T-cell (primary cell): ENCODE measurements around the gene DTX4. TPM values are rescaled to one million over a fixed set of nuclear protein-coding genes. Genes with fewer than 3 reads are reported as not detected.
A peak's percentile ranks its signal among the peaks of the same experiment; 100 is the strongest.

ENCODE experiments used
- ATAC-seq, 4 experiments: fragments of 200-7000 bp in 3 of 4; fragments of 150-1000 bp in 1 of 4; cut with Tn5 transposase; replicated peaks in 1 of 4; 1 replicate in 3 of 4; 2 replicates in 1 of 4; pipeline ENCODE4 v1.10.0; 2021; ENCODE audit warnings: moderate library complexity in 3 of 4, mild to moderate bottlenecking in 2 of 4, moderate number of reproducible peaks in 1 of 4
- CTCF ChIA-PET, 2 donors: fragments of 300-600 bp; sonication (Branson Sonifier 250); formaldehyde crosslinking; loops; one replicate each; lab custom pipeline; 2022; ENCODE audit warnings: antibody characterized with exemption in 2 of 2; lab: Charles Lee
- POLR2A ChIA-PET, 2 donors: fragments of 300-600 bp; sonication (Branson Sonifier 250); formaldehyde crosslinking; loops; one replicate each; lab custom pipeline; 2022; ENCODE audit warnings: antibody characterized with exemption in 2 of 2; lab: Charles Lee
- DNase-seq, 35 experiments: peaks; one replicate each; pipeline versions ENCODE4 v3.0.0 to v3.0.0-alpha.2; 2013 to 2023
- H3K27ac ChIP-seq: one replicate; pipeline ENCODE4 v1.5.1; 2013; ENCODE audit warnings: low read length
- H3K27me3 ChIP-seq, 2 experiments: replicated peaks in 1 of 2; 1 replicate in 1 of 2; 2 replicates in 1 of 2; pipeline versions ENCODE4 v1.6.1 to v1.7.0; 2013; ENCODE audit warnings: low read length in 1 of 2, mixed read lengths in 1 of 2; ENCODE audit not compliant: control insufficient read depth in 2 of 2, insufficient read depth in 2 of 2; ENCODE audit errors: extremely low read depth in 1 of 2
- H3K36me3 ChIP-seq, 2 donors: 1 replicate in 1 of 2; 2 replicates in 1 of 2; pipeline versions ENCODE4 v1.6.1 to v1.7.0; 2013; ENCODE audit warnings: low read length in 1 of 2; ENCODE audit not compliant: control insufficient read depth in 2 of 2, insufficient read depth in 1 of 2; ENCODE audit errors: extremely low read depth in 1 of 2
- H3K4me1 ChIP-seq, 2 experiments: 1 replicate in 1 of 2; 2 replicates in 1 of 2; pipeline versions ENCODE4 v1.6.1 to v1.7.0; 2013; ENCODE audit warnings: low read length in 2 of 2, mixed read lengths in 1 of 2; ENCODE audit not compliant: insufficient read depth in 2 of 2, control insufficient read depth in 1 of 2; ENCODE audit errors: extremely low read depth in 1 of 2
- H3K4me3 ChIP-seq, 2 donors: 1 replicate in 1 of 2; 2 replicates in 1 of 2; pipeline versions ENCODE4 v1.5.1 to v1.7.0; 2013; ENCODE audit warnings: mild to moderate bottlenecking in 2 of 2, low read length in 1 of 2, moderate library complexity in 1 of 2; ENCODE audit not compliant: control insufficient read depth in 1 of 2; ENCODE audit errors: extremely low read depth in 1 of 2
- H3K9me3 ChIP-seq: 2 replicates; pipeline ENCODE4 v1.7.0; 2013
- H3K27ac Mint-ChIP-seq, 2 donors: one replicate each; pipeline ENCODE4 v1.8.0; 2020 to 2021; ENCODE audit warnings: mild to moderate bottlenecking in 2 of 2, mixed read lengths in 2 of 2
- H3K27me3 Mint-ChIP-seq, 2 donors: one replicate each; pipeline ENCODE4 v1.8.0; 2021 to 2022; ENCODE audit warnings: mixed read lengths in 2 of 2
- H3K36me3 Mint-ChIP-seq: one replicate; pipeline ENCODE4 v1.8.0; 2021; ENCODE audit warnings: mixed read lengths
- H3K4me1 Mint-ChIP-seq, 3 donors: one replicate each; pipeline ENCODE4 v1.8.0; 2020 to 2022; ENCODE audit warnings: mixed read lengths in 3 of 3, mild to moderate bottlenecking in 1 of 3
- H3K4me3 Mint-ChIP-seq, 3 donors: one replicate each; pipeline ENCODE4 v1.8.0; 2020 to 2022; ENCODE audit warnings: mild to moderate bottlenecking in 3 of 3, mixed read lengths in 3 of 3, moderate library complexity in 3 of 3
- H3K9me3 Mint-ChIP-seq, 3 donors: one replicate each; pipeline ENCODE4 v1.8.0; 2020 to 2022; ENCODE audit warnings: mixed read lengths in 3 of 3
- whole genome bisulfite sequencing: methylation state at CpG from one replicate; pipeline ENCODE4 v1.1.5; 2013; ENCODE audit warnings: missing lambda C conversion rate; ENCODE audit not compliant: insufficient coverage; 5-methylcytosine and 5-hydroxymethylcytosine counted together
- total RNA-seq, 35 experiments: library from RNA in 6 of 35; stranded (reverse) in 6 of 35; fragments of 120-200 nt in 1 of 35; gene quantifications; one replicate each; pipeline versions ENCODE4 v1.2.1 to v1.2.4 and lab custom pipeline; 2013 to 2026

The DTX4 gene
- total RNA-seq, 5 donors from 2014 or later (not counting 1 experiment from before 2014, with no cell fraction given) = 0.70 to 3.7 (median 2.1) TPM

DNA sequence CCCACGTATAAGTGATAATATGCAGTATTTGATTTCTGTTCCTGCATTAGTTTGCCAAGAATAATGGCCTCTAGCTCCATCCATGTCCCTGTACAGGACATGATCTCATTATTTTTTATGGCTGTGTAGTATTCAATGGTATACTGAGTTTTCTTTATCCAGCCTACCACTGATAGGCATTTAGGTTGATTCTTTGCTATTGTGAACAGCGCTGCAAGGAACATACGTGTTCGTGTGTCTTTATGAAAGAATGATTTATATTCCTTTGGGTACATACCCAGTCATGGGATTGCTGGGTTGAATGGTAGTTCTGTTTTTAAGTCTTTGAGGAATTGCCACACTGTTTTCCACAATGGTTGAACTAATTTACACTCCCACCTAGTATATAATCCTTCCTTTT lies 30.7 kb upstream of the DTX4 start:
- H3K27ac ChIP-seq = no peak overlapping the region
- no peaks in the 10 kb centered on the region for H3K27me3 ChIP-seq
- no peak for ATAC-seq
- peaks cover 0 to 15% of the 10 kb centered on the region in 2 donors for H3K36me3 ChIP-seq
- Mint-ChIP-seq H3K27me3 (no peaks in the 10 kb centered on the region), H3K4me1 (peaks cover 45 to 54% (median 48%) of the 10 kb centered on the region in 3 donors), H3K27ac (peak overlapping the region; percentile 92 to 95), H3K9me3 (no peaks in the 10 kb centered on the region), H3K36me3 (peaks cover 13% of the 10 kb centered on the region), H3K4me3 (peak overlapping the region; percentile 93 to 97 (median 97))
- H3K9me3 ChIP-seq = no peaks in the 10 kb centered on the region
- no peak overlapping the region for H3K4me3 ChIP-seq
- WGBS = no CpG with 5 or more reads among the region's 4 CpGs
- no peak for DNase-seq
- ChIA-PET CTCF (interaction anchor here (1.4 to 2.6 kb wide), 6 partner anchors 12 to 88 kb away, joined by 3 to 9 read pairs (median 6); partner anchors contain the start of gene DTX4 (in 1 of the 2)), POLR2A (interaction anchor here in 1 of 2 donors (0.6 kb wide), 1 partner anchor 41 kb away, joined by 5 read pairs; no protein-coding TSS in a partner anchor)
- peaks cover 22 to 26% of the 10 kb centered on the region in 2 experiments for H3K4me1 ChIP-seq

DNA sequence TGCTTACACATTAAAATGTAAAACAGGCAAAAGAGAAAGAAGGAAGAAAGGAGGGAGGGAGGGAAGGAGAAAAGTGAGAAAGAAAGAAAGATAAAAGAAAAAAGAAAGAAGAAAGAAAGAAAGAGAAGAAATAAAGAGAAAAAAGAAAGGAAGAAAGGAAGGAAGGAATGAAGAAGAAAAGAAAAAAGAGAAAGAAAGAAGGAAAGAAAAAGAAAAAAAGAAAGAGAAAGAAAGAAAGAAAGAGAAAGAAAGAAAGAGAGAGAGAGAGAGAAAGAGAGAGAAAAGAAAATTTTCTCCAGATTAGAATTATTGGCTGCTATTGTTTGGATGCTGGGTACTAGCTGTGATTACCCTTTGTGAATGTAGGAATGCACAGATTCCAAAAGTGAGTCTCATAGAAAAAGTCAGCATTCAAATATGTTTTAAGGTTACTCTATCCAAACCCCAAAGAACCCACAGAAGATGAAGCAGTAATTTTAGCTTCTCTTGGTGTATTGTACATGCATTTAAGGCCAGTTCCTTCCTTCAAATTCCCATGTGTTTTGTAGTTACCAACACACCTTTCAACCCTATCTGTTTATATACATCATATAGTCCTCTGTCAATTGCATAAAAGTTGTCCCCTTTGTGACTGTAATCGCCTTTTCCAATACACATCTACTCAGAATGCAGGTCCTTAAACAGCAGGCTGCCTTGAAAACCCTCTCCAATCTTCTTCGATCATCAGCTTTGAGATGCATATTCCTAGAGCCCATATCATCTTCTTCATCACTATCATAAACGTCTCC lies 30.1 kb upstream of the DTX4 start:
- Mint-ChIP-seq H3K4me3 (peak overlapping the region; percentile 93 to 97 (median 97)), H3K27ac (peak overlapping the region; percentile 92 to 95), H3K9me3 (no peaks in the 10 kb centered on the region), H3K4me1 (peaks cover 46 to 51% (median 48%) of the 10 kb centered on the region in 3 donors), H3K36me3 (peaks cover 15% of the 10 kb centered on the region), H3K27me3 (no peaks in the 10 kb centered on the region)
- POLR2A ChIA-PET = no interaction called here
- peak overlapping the region; percentile 77 to 87 for H3K4me3 ChIP-seq
- H3K36me3 ChIP-seq = peaks cover 0 to 16% of the 10 kb centered on the region in 2 donors
- no peaks in the 10 kb centered on the region for H3K27me3 ChIP-seq
- WGBS = 0% methylated on average over 1 of the region's 3 CpGs
- H3K4me1 ChIP-seq = peaks cover 21 to 26% of the 10 kb centered on the region in 2 experiments
- peak overlapping the region; percentile 93 for H3K27ac ChIP-seq
- CTCF ChIA-PET = interaction anchor here (0.6 to 2.7 kb wide), 7 partner anchors 12 to 663 kb away, joined by 3 to 29 read pairs (median 6); partner anchors contain the start of gene DTX4 (in 1 of the 2)
- DNase-seq = no peak
- peak; percentile 1 to 3 (median 1) for ATAC-seq
- H3K9me3 ChIP-seq = no peaks in the 10 kb centered on the region

DNA sequence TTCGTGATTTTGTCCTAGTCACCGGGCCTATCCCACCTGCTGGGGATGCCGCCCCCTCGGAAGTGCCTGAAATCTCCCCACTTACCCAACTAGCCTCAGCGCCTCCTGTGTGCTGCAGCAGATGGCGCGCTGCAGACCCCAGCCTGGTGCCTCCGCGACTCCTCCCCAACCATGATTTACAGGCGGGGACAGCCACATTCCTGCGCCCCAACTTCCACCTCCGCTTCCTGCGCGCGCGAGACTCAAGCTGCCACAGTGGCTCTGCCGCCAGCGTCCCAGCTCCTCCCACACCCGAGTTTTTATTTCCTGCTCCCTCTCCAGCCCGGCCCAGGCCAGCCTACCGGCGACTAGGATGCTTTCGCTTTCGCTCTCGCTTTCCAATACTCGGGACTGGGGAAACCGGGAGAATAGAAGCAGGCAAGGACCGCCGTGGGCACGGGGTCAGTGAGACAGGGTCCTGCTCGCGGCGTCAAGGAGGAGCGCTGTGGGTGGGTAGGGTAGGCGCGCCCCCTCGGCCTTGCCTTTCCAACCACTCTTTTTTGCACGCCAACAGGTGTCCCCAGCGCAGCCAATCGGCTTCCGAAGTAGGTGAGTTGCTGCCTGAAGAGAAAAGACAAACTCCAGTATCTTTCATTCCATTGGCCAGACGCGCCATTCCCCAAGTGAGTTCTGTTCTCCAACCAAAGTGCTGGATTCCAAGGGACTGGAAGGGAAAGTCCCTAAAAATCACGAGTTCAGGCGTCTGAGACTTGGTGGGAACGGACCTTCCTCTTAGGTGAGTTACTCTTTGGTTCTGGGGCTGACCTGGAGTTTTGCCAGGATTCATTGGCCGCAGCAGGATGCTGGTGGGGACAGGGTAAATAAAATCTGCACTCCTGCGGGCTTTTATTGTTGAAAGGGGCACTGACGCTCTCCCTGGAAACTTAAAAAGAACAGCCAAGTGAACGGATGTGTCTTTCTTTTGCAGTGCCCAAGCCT lies 29.1 kb upstream of the DTX4 start, which contains the start of gene FAM111A:
Gene FAM111A (plus strand): TSS at position 327 of the 978 bp plus-strand sequence. CDS start 6,017 bp downstream, outside the sequence.
- Mint-ChIP-seq H3K27me3 (no peaks in the 10 kb centered on the region), H3K4me3 (peak within 1 kb of the TSS; percentile 93 to 97 (median 97)), H3K4me1 (peaks cover 50 to 56% (median 51%) of the 10 kb centered on the region in 3 donors), H3K27ac (peak within 1 kb of the TSS; percentile 92 to 95), H3K36me3 (peaks cover 18% of the 10 kb centered on the region), H3K9me3 (no peaks in the 10 kb centered on the region)
- WGBS = under 1% methylated on average over 40 of the region's 50 CpGs
- no peaks in the 10 kb centered on the region for H3K9me3 ChIP-seq
- CTCF ChIA-PET = interaction anchor here (0.6 to 2.7 kb wide), 6 partner anchors 14 to 662 kb away, joined by 3 to 29 read pairs (median 8); partner anchors contain the start of gene DTX4 (in 1 of the 2)
- POLR2A ChIA-PET = interaction anchor here in 1 of 2 donors (0.6 kb wide), 1 partner anchor 1807 kb away, joined by 3 read pairs; the partner anchor contains the start of gene SSRP1
- H3K27ac ChIP-seq = peak within 1 kb of the TSS; percentile 93
- DNase-seq = peak; percentile 69 to 93 (median 85)
- peaks cover 21 to 26% of the 10 kb centered on the region in 2 experiments for H3K4me1 ChIP-seq
- no peaks in the 10 kb centered on the region for H3K27me3 ChIP-seq
- H3K36me3 ChIP-seq = peaks cover 0 to 15% of the 10 kb centered on the region in 2 donors
- peak within 1 kb of the TSS; percentile 77 to 87 for H3K4me3 ChIP-seq
- peak; percentile 83 to 89 (median 87) for ATAC-seq

DNA sequence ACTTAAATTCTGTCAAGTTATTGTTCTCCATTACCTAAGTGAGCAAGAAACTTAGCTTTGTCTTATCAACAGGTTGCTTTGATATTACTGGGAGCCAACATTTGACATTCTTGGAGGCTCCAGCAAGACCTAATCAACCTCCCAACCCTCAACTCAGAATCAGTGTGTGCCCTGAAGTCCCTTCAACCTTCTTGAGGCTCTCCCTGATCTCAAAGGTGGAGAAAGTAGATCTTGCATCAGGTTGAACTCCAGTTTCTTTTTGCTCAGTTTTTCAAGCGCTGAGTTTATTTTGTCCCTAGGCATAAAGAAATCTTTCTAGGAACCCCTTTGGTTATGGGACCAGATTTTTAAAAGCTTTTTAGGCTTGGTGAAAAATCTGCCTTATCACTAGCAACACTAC lies 27.8 kb upstream of the DTX4 start:
- H3K27ac ChIP-seq = peak overlapping the region; percentile 93
- H3K4me3 ChIP-seq = peak overlapping the region; percentile 77 to 87
- POLR2A ChIA-PET = no interaction called here
- Mint-ChIP-seq H3K27ac (peak overlapping the region; percentile 92 to 95), H3K9me3 (no peaks in the 10 kb centered on the region), H3K4me3 (peak overlapping the region; percentile 93 to 97 (median 97)), H3K4me1 (peaks cover 51 to 64% (median 52%) of the 10 kb centered on the region in 3 donors), H3K36me3 (peaks cover 22% of the 10 kb centered on the region), H3K27me3 (no peaks in the 10 kb centered on the region)
- no peaks in the 10 kb centered on the region for H3K9me3 ChIP-seq
- CTCF ChIA-PET = interaction anchor here (0.6 to 2.7 kb wide), 9 partner anchors 8 to 1500 kb away, joined by 3 to 29 read pairs (median 5); partner anchors contain the start of gene DTX4 (in 1 of the 2)
- H3K36me3 ChIP-seq = peaks cover 0 to 19% of the 10 kb centered on the region in 2 donors
- H3K4me1 ChIP-seq = peaks cover 21 to 26% of the 10 kb centered on the region in 2 experiments
- no CpG with 5 or more reads among the region's 1 CpG for WGBS
- DNase-seq (peak in 1 of 35 experiments; percentile 23), ATAC-seq (no peak)
- H3K27me3 ChIP-seq = no peaks in the 10 kb centered on the region

- Mint-ChIP-seq H3K36me3 (peaks cover 27% of the 10 kb centered on the region), H3K27ac (peak overlapping the region; percentile 92 to 95), H3K27me3 (no peaks in the 10 kb centered on the region), H3K4me3 (peak overlapping the region; percentile 93 to 97 (median 97)), H3K4me1 (peaks cover 51 to 65% (median 52%) of the 10 kb centered on the region in 3 donors), H3K9me3 (no peaks in the 10 kb centered on the region)
- Histone ChIP-seq H3K27me3 (no peaks in the 10 kb centered on the region), H3K4me1 (peaks cover 21 to 26% of the 10 kb centered on the region in 2 experiments), H3K27ac (peak overlapping the region; percentile 93), H3K9me3 (no peaks in the 10 kb centered on the region), H3K4me3 (peak overlapping the region; percentile 87 to 90), H3K36me3 (peaks cover 0 to 18% of the 10 kb centered on the region in 2 donors)
- CTCF ChIA-PET = interaction anchor here (0.6 to 2.7 kb wide), 9 partner anchors 8 to 87 kb away, joined by 3 to 29 read pairs (median 5); partner anchors contain the start of gene DTX4 (in 1 of the 2)
- DNase-seq = peak; percentile 22 to 88 (median 59)
- ATAC-seq = peak; percentile 53 to 64 (median 57)
- POLR2A ChIA-PET = no interaction called here
- under 1% methylated on average over 38 of the region's 39 CpGs for WGBS
Measured at GRCh38 chr11:59144579-59145345, 27.2 kb upstream of the DTX4 start.
